ENCODE data around the gene STXBP4.

Gene STXBP4

DNA sequence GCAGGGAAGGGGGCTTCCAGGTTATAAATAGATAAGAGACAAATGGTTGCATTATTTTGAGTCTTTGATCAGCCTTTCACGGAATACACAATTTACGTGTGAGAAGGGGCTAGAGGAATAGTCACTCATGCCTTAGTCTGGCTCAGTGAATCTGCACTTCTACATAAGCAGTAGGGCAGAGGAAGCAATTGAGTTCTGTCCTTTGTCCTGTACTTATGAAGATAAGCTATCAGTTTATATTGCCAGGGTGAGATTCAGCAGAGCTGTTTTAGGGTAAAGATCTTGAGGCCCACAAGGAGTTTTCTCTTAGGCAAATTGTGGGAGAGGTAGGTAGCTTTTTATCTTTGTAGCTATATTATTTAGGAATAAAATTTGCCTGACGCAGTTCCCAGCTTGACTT lies 34.6 kb upstream of the STXBP4 start:
- TF ChIP-seq, protein P1, sequence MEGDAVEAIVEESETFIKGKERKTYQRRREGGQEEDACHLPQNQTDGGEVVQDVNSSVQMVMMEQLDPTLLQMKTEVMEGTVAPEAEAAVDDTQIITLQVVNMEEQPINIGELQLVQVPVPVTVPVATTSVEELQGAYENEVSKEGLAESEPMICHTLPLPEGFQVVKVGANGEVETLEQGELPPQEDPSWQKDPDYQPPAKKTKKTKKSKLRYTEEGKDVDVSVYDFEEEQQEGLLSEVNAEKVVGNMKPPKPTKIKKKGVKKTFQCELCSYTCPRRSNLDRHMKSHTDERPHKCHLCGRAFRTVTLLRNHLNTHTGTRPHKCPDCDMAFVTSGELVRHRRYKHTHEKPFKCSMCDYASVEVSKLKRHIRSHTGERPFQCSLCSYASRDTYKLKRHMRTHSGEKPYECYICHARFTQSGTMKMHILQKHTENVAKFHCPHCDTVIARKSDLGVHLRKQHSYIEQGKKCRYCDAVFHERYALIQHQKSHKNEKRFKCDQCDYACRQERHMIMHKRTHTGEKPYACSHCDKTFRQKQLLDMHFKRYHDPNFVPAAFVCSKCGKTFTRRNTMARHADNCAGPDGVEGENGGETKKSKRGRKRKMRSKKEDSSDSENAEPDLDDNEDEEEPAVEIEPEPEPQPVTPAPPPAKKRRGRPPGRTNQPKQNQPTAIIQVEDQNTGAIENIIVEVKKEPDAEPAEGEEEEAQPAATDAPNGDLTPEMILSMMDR (IDR thresholded peaks at IDR 0.05; ENCODE audit: control insufficient read depth, insufficient read depth, low read depth, low read length, missing control alignments), result no peak
- no peak for DNase-seq (ENCODE audit: low read depth)
- no peak overlapping the region for H3K4me3 ChIP-seq (ENCODE audit: control insufficient read depth, low read depth, low read length)

GRCh38 chr17:54935471-54935870 lies 33.1 kb upstream of the STXBP4 start:
- no peak overlapping the region for H3K4me3 ChIP-seq (ENCODE audit: control insufficient read depth, low read depth, low read length)
- TF ChIP-seq, protein P1 (IDR thresholded peaks at IDR 0.05; ENCODE audit: control insufficient read depth, insufficient read depth, low read depth, low read length, missing control alignments), result no peak
- DNase-seq (ENCODE audit: low read depth), result no peak

GRCh38 chr17:54937018-54937417 lies 31.5 kb upstream of the STXBP4 start:
- no peak for DNase-seq (ENCODE audit: low read depth)
- no peak overlapping the region for H3K4me3 ChIP-seq (ENCODE audit: control insufficient read depth, low read depth, low read length)
- TF ChIP-seq, protein P1 (IDR thresholded peaks at IDR 0.05; ENCODE audit: control insufficient read depth, insufficient read depth, low read depth, low read length, missing control alignments), result no peak

DNA sequence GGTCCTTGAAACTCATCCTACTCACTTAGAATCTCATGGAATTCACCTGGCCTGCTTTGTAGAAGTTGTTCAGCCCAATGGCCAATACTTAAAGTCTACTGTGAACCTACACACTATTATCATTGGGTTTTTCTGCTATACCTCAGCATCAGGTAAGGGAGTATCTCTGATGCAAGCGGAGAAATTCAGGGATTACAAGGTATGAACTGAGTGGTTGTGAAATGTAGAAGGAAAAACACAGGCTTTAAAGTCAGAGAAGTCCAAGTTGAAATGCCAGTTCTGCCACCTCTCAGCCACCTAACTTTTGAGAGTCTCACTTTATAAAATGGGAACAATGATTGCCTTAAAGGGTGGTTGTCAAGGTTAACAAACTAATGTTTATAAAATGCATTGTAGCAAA lies 31.1 kb upstream of the STXBP4 start:
- no peak for DNase-seq (ENCODE audit: low read depth)
- TF ChIP-seq, protein P1 (IDR thresholded peaks at IDR 0.05; ENCODE audit: control insufficient read depth, insufficient read depth, low read depth, low read length, missing control alignments), result no peak
- no peak overlapping the region for H3K4me3 ChIP-seq (ENCODE audit: control insufficient read depth, low read depth, low read length)

DNA sequence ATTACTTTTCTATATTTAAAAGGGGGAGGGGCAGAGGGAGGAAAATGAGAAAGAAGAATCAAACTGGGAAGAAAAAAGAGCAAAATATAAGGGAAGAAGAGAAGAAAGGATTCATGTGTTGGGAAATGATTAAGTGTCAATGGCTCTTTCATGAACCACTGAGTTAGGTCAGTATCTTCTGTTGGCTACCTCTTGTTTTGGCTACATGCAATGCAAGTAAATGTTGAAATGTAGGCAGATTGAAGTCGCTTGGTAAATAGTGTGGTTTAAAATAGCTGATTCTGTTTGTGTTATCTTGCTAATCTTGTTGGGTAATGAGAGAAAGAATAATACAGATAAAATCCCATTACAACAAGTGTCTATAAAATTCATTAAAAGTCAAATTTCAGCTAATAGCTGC lies 27.3 kb upstream of the STXBP4 start:
- DNase-seq (ENCODE audit: low read depth), result no peak
- TF ChIP-seq, protein P1 (IDR thresholded peaks at IDR 0.05; ENCODE audit: control insufficient read depth, insufficient read depth, low read depth, low read length, missing control alignments), result no peak
- H3K4me3 ChIP-seq (ENCODE audit: control insufficient read depth, low read depth, low read length), result no peak overlapping the region

GRCh38 chr17:54944796-54945195 lies 23.8 kb upstream of the STXBP4 start:
- TF ChIP-seq, protein P1 (IDR thresholded peaks at IDR 0.05; ENCODE audit: control insufficient read depth, insufficient read depth, low read depth, low read length, missing control alignments), result no peak
- no peak overlapping the region for H3K4me3 ChIP-seq (ENCODE audit: control insufficient read depth, low read depth, low read length)
- no peak for DNase-seq (ENCODE audit: low read depth)

DNA sequence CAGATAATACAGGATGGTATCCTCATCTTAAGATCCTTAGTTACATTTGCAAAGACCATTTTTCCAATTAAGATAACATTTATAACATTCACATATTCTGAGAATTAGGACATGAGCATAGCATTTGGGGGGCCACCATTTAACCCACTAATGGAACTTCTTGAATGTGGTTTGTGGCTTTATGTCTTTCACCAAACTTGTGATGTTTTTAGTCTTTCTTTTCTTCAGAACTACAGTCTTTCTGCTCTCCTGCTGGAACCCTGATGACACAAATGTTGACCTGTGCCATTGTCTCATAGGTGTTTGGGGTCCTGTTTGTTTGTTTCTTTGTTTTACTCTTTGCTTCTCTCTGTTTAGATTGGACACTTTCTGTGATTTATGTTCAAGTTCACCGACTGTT lies 23.3 kb upstream of the STXBP4 start:
- TF ChIP-seq, protein P1 (IDR thresholded peaks at IDR 0.05; ENCODE audit: control insufficient read depth, insufficient read depth, low read depth, low read length, missing control alignments), result no peak
- DNase-seq (ENCODE audit: low read depth), result no peak
- H3K4me3 ChIP-seq (ENCODE audit: control insufficient read depth, low read depth, low read length), result no peak overlapping the region

Measured in AG09309 (cell line).